Jurkat, Clone E6-1 (cell line): ENCODE results near the gene TAS2R8.

ENCODE experiments used
- DNase-seq: peaks from one replicate; pipeline ENCODE4 v3.0.0-alpha.2; 2011; ENCODE audit warnings: low read depth, low spot score
- H3K4me3 ChIP-seq: 2 replicates; pipeline ENCODE4 v1.5.1; 2011; ENCODE audit warnings: mild to moderate bottlenecking, low read length, control low read depth, moderate library complexity

Gene TAS2R8

DNA sequence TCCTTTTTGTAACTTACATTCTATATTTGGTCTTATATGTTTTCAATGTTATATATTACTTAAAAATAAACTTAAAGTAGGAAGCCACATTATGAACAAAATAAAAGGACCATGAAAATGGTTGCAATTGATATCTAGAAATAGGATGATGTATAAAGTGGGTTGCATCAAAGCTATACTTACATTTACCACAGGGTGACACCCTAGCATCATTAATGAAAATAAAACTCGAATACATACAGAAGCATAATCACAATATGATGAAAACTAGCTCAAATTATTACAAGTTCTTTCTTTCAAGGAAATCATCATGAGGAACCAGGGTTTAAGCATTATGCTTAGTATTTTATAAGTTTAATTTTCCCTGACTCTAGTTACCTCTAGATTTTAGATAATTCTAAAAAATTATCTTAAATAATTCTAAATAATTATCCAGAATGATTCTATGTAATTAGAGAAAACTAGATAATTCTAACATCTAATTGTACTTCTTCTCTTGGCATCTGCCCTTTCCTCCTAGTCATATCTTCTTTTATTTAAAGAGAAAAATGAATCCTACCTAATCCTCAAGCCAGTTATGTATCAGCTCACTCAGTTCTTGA, 35.9 kb downstream of the TAS2R8 start:
- no peak overlapping the region for H3K4me3 ChIP-seq
- DNase-seq, result peak; percentile 37

DNA sequence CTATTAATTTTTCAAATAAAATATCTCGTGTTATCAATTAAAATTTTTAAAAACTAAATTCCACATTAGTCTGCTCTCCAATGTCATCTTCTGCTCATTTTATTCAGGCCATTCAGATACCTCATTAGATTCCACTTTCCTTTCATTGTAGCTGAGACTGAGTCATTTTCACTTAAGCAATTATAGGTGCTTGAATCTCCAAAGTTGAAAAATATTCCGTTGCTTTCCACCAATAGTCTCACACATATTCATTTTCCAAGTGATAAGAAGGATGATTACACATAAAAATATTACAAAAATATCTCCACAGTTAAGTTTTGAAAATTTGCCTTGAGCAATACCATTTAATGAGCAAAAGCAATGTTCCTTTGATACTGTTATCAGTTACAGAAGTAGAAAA, 47.4 kb downstream of the TAS2R8 start:
- H3K4me3 ChIP-seq, result no peak overlapping the region
- DNase-seq, result no peak

- no peak for DNase-seq
- no peak overlapping the region for H3K4me3 ChIP-seq
These were observed 50.9 kb downstream of the TAS2R8 start for GRCh38 chr12:10756194-10756593.
